Loucy (cell line): ENCODE measurements around the gene ACBD3.

Source experiments
- EZH2phosphoT487 ChIP-seq: fragments of 200-600 bp; IDR thresholded peaks from 2 replicates; pipeline ENCODE4 v1.6.1; 2018; ENCODE audit warnings: antibody characterized with exemption, mild to moderate bottlenecking, moderate library complexity, borderline replicate concordance
- TF ChIP-seq, protein P1 (sequence below): fragments of 200-600 bp; sonication (generic); conservative IDR thresholded peaks from 2 replicates; pipeline ENCODE4 v1.5.1; 2014; ENCODE audit warnings: mild to moderate bottlenecking, antibody characterized with exemption, low read length

DNA sequence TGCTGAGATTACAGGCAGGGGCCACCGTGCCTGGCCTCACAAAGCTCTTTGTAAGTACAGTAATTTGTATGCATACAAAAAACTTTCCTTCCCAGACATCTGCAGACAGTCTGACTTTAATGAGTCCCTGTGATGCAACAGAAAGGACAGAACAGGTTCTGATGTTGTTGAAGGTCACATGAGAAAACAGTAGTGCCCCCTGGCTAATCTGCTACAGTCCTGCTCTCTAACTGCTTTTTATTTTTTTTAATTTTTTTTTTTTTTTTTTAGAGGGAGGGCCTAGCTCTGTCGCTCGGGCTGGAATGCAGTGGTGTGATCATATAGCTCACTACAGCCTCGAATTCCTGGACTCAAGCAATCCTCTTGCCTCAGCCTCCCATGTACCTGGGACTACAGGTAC, 36.7 kb downstream of the ACBD3 start:
- TF ChIP-seq, protein P1, sequence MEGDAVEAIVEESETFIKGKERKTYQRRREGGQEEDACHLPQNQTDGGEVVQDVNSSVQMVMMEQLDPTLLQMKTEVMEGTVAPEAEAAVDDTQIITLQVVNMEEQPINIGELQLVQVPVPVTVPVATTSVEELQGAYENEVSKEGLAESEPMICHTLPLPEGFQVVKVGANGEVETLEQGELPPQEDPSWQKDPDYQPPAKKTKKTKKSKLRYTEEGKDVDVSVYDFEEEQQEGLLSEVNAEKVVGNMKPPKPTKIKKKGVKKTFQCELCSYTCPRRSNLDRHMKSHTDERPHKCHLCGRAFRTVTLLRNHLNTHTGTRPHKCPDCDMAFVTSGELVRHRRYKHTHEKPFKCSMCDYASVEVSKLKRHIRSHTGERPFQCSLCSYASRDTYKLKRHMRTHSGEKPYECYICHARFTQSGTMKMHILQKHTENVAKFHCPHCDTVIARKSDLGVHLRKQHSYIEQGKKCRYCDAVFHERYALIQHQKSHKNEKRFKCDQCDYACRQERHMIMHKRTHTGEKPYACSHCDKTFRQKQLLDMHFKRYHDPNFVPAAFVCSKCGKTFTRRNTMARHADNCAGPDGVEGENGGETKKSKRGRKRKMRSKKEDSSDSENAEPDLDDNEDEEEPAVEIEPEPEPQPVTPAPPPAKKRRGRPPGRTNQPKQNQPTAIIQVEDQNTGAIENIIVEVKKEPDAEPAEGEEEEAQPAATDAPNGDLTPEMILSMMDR: no peak
- no peak for TF ChIP-seq EZH2phosphoT487
